ENCODE data around the gene JADE2.

Gene JADE2

DNA sequence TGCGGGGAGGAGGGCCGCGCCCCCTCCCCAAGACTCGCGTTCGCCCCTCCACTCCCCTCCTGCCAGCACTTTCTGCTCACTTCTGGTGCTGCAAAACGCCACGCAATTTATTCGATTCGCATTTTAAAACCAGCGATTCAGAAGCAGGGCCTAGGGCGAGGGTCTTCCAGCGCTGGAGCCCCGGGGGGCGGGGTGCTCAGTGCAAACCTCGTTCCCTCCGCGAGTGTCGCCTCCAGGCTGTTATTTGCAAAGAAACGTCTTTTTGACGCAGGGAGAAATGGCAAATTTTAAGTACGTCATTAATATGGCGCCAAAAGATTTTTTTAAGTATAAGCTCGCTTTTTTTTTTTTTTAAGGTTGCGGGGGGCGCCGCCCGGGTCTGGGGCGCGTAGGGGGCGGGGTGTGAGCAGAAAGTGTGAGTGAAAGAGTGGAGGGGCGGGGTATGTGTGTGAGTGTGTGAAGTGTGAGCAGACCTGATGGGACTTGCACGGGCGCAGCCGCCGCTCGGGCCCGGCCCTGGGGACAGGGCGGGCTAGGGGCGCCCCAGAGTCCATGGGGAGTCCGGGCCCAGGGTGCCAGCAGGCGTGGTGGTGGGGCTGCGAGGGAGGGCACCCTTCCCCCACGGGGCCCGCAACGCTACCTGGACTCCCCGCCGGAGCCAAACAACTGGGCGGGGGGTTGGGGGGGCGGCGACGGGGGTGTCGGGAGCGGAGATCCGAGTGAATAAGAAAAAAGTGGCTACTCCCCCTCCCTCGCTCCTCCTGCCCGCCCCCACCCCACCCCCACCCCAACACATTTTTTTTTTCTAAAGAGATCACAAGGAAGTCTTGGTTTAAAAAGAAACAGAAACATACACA, at the start of gene JADE2:
Gene JADE2 (plus strand): TSS at position 845 of the 857 bp plus-strand sequence. CDS start 10,188 bp downstream, outside the sequence.
- Mint-ChIP-seq H3K27me3 (ENCODE audit: low read depth) (peaks cover 52% of the 10 kb centered on the region), H3K4me3 (peak within 1 kb of the TSS; percentile 91 to 98 (median 97)), H3K4me1 (peaks cover 31% of the 10 kb centered on the region), H3K36me3 (ENCODE audit: low read depth) (no peaks in the 10 kb centered on the region), H3K9me3 (no peaks in the 10 kb centered on the region), H3K27ac (peak within 1 kb of the TSS; percentile 95 to 99 (median 96))
- TF ChIP-seq, protein P1, sequence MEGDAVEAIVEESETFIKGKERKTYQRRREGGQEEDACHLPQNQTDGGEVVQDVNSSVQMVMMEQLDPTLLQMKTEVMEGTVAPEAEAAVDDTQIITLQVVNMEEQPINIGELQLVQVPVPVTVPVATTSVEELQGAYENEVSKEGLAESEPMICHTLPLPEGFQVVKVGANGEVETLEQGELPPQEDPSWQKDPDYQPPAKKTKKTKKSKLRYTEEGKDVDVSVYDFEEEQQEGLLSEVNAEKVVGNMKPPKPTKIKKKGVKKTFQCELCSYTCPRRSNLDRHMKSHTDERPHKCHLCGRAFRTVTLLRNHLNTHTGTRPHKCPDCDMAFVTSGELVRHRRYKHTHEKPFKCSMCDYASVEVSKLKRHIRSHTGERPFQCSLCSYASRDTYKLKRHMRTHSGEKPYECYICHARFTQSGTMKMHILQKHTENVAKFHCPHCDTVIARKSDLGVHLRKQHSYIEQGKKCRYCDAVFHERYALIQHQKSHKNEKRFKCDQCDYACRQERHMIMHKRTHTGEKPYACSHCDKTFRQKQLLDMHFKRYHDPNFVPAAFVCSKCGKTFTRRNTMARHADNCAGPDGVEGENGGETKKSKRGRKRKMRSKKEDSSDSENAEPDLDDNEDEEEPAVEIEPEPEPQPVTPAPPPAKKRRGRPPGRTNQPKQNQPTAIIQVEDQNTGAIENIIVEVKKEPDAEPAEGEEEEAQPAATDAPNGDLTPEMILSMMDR (IDR thresholded peaks at IDR 0.05; ENCODE audit: unreplicated experiment in 3 of 3) = no peak

DNA sequence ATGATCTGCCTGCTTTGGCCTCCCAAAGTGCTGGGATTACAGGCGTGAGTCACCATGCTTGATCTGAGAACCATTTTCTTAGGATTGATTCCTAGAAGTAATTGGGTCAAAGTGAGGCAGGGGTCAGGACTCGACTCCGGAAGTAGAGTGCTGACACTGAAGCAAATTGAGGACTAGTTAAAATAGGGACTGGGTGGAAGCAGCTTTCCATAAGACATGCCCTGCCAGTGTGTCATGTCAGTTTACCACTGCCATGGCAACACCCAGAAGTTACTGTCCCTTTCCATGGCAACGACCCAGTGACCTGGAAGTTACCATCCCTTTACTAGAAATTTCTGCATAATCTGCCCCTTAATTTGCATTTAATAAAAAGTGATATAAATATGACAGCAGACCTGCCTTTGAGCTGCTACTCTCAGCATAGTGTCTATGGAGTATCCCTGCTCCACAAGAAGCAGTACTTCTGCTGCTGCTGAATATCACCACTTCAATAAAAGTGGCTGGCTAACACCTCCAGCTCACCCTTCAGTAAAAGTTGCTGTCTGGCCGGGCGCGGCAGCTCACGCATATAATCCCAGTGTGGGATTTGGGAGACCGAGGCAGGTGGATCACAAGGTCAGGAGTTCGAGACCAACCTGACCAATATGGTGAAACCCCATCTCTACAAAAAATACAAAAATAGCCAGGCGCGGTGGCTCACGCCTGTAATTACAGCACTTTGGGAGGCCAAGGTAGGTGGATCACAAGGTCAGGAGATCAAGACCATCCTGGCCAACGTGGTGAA, 47.8 kb upstream of the JADE2 start:
- TF ChIP-seq, protein P1 (IDR thresholded peaks at IDR 0.05; ENCODE audit: unreplicated experiment in 3 of 3) = no peak
- H3K4me1 Mint-ChIP-seq = no peaks in the 10 kb centered on the region
- H3K36me3 Mint-ChIP-seq (ENCODE audit: low read depth) = no peaks in the 10 kb centered on the region
- H3K4me3 Mint-ChIP-seq = no peak overlapping the region
- no peaks in the 10 kb centered on the region for H3K27me3 Mint-ChIP-seq (ENCODE audit: low read depth)
- H3K27ac Mint-ChIP-seq = no peak overlapping the region
- peaks cover 10% of the 10 kb centered on the region for H3K9me3 Mint-ChIP-seq

DNA sequence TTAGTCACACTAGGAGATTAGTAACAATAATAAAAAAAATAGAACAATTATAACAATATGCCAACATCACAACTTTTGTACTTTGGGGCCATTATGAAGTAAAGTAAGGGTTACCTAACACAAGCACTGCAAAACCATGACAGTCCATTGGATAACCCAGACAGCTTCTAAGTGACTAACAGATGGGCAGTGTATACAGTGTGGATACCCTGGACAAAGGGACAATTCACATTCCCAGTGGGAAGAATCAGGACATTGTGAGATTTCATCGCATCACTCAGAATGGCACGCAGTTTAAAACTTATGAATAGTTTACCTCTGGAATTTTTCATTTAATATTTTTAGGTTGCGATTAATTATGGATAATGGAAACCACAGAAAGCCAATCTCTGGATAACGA, 45.6 kb upstream of the JADE2 start:
- H3K4me3 Mint-ChIP-seq = no peak overlapping the region
- H3K27ac Mint-ChIP-seq = no peak overlapping the region
- no peaks in the 10 kb centered on the region for H3K36me3 Mint-ChIP-seq (ENCODE audit: low read depth)

DNA sequence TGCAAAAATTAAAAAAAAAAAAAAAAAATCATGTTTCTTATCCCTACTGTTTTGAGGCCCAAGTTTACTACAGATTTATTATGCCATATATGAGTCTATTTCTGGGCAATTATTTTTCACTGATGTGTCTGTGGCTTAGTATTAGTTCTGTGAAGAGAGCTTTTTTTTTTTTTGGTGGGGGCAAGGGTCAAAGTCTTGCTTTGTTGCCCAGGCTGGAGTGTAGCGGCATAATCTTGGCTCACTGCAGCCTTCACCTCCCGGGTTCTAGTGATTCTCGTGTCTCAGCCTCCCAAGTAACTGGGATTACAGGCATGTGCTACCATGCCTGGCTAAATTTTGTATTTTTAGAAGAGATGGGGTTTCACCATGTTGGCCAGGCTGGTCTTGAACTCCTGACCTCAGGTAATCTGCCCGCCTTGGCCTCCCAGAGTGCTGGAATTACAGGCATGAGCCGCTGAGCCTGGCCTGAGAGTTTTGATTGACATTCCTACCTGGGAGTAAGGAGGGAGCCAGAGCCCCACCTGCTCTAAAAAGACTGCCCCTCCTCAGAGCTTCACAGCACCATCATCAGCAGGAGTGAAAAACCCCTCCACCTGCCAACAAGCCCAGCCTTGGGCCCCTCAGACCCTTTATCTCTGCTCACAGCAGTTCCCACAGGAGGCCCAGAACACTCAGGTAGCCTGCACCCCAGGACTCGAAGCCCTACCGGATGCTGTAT, 36.1 kb upstream of the JADE2 start:
- Mint-ChIP-seq H3K4me1 (no peaks in the 10 kb centered on the region), H3K27me3 (ENCODE audit: low read depth) (no peaks in the 10 kb centered on the region), H3K9me3 (peaks cover 5% of the 10 kb centered on the region), H3K27ac (no peak overlapping the region), H3K36me3 (ENCODE audit: low read depth) (no peaks in the 10 kb centered on the region), H3K4me3 (no peak overlapping the region)
- TF ChIP-seq, protein P1 (IDR thresholded peaks at IDR 0.05; ENCODE audit: unreplicated experiment in 3 of 3) = no peak

More for the DNA sequence above, 45.6 kb upstream of the JADE2 start:
- H3K4me1 Mint-ChIP-seq = no peaks in the 10 kb centered on the region
- H3K9me3 Mint-ChIP-seq = peaks cover 4% of the 10 kb centered on the region
- TF ChIP-seq, protein P1 (IDR thresholded peaks at IDR 0.05; ENCODE audit: unreplicated experiment in 3 of 3) = no peak
- H3K27me3 Mint-ChIP-seq (ENCODE audit: low read depth) = no peaks in the 10 kb centered on the region

DNA sequence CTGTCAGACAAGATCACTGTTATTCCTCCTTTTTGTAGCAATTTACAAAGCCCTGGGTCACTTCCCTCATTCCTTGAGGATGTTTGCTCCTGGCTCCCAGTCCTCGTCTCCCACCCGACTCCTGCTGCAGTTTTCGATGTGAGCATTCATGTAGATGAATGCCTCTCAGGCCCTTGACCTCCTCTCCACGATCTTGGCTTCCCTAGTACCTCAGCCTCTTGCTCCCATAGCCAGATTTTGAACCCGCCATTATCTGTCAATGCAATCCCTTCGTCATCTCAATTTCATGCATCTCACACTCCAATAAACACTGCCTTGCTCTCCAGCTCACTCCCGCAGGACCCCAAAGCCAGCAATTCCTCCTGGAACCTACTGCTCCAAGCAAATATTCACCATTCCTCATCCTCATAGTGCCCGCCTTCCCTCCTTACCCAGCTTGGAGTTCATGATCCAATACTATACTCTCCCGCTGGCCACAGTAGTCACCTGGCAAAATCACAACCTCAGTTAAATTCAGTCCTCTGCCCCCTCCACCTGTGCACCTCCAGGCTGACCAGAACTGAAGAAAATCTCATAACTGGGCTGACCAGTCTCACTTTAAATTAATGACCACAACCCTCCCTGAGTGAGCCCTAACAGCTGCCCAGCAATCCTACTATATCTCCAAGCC, 35.1 kb upstream of the JADE2 start:
- H3K4me1 Mint-ChIP-seq = no peaks in the 10 kb centered on the region
- no peaks in the 10 kb centered on the region for H3K27me3 Mint-ChIP-seq (ENCODE audit: low read depth)
- no peaks in the 10 kb centered on the region for H3K36me3 Mint-ChIP-seq (ENCODE audit: low read depth)
- H3K27ac Mint-ChIP-seq = no peak overlapping the region
- no peak overlapping the region for H3K4me3 Mint-ChIP-seq
- H3K9me3 Mint-ChIP-seq = peaks cover under 1% of the 10 kb centered on the region
- TF ChIP-seq, protein P1 (IDR thresholded peaks at IDR 0.05; ENCODE audit: unreplicated experiment in 3 of 3) = no peak
